ENCODE measurements around the gene MGLL.

MGLL gene

DNA sequence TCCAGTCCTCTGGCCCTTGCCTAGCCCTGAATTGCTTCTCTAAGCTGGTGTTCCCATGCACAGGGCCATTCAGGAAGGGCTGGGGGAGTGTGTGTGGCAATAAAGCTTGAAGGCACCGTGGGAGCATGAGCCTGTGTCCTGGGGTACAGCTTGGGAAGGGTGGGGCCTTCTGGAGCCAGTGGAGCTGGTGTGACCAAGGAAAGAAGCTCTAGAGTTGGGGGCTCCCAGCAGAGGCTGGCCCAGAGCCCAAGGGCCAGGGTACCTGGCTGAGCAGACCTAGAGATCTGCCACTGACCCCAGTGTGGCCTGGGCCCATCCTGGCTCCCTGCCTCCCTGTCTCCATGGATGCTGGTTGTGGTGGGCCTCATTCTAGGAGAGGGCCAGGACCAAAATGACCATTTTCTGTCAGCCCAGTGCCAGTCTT is 141.5 kb downstream of the MGLL start:
- no peaks in the 10 kb centered on the region for H4K20me1 ChIP-seq (ENCODE audit: insufficient read depth)
- no peak overlapping the region for H3K4me2 ChIP-seq
- no peak overlapping the region for H2AFZ ChIP-seq (ENCODE audit: low read depth)
- TF ChIP-seq, protein P1, sequence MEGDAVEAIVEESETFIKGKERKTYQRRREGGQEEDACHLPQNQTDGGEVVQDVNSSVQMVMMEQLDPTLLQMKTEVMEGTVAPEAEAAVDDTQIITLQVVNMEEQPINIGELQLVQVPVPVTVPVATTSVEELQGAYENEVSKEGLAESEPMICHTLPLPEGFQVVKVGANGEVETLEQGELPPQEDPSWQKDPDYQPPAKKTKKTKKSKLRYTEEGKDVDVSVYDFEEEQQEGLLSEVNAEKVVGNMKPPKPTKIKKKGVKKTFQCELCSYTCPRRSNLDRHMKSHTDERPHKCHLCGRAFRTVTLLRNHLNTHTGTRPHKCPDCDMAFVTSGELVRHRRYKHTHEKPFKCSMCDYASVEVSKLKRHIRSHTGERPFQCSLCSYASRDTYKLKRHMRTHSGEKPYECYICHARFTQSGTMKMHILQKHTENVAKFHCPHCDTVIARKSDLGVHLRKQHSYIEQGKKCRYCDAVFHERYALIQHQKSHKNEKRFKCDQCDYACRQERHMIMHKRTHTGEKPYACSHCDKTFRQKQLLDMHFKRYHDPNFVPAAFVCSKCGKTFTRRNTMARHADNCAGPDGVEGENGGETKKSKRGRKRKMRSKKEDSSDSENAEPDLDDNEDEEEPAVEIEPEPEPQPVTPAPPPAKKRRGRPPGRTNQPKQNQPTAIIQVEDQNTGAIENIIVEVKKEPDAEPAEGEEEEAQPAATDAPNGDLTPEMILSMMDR (conservative IDR thresholded peaks at IDR 0.05; ENCODE audit: low read depth, low read length): no peak
- no peak overlapping the region for H3K9ac ChIP-seq
- no peak overlapping the region for H3K4me3 ChIP-seq (IDR thresholded peaks at IDR 0.05; ENCODE audit: insufficient read depth, low read depth, low read length)
- no peaks in the 10 kb centered on the region for H3K36me3 ChIP-seq (ENCODE audit: insufficient read depth)
- H3K79me2 ChIP-seq (ENCODE audit: insufficient read depth, low read depth): no peaks in the 10 kb centered on the region
- H3K4me1 ChIP-seq (ENCODE audit: low read depth, poor library complexity, severe bottlenecking): peaks cover 10% of the 10 kb centered on the region
- no peaks in the 10 kb centered on the region for H3K27me3 ChIP-seq (ENCODE audit: insufficient read depth, low read depth)
- no peak overlapping the region for H3K27ac ChIP-seq

- no peaks in the 10 kb centered on the region for H3K27me3 ChIP-seq (ENCODE audit: insufficient read depth, low read depth)
- TF ChIP-seq, protein P1 (conservative IDR thresholded peaks at IDR 0.05; ENCODE audit: low read depth, low read length): no peak
- H3K4me3 ChIP-seq (IDR thresholded peaks at IDR 0.05; ENCODE audit: insufficient read depth, low read depth, low read length): no peak overlapping the region
- H3K79me2 ChIP-seq (ENCODE audit: insufficient read depth, low read depth): no peaks in the 10 kb centered on the region
- H3K27ac ChIP-seq: no peak overlapping the region
- H3K36me3 ChIP-seq (ENCODE audit: insufficient read depth): no peaks in the 10 kb centered on the region
- no peaks in the 10 kb centered on the region for H4K20me1 ChIP-seq (ENCODE audit: insufficient read depth)
- H3K4me2 ChIP-seq: no peak overlapping the region
- no peak overlapping the region for H2AFZ ChIP-seq (ENCODE audit: low read depth)
- H3K9ac ChIP-seq: no peak overlapping the region
- peaks cover 10% of the 10 kb centered on the region for H3K4me1 ChIP-seq (ENCODE audit: low read depth, poor library complexity, severe bottlenecking)
Measured at GRCh38 chr3:127680146-127680661, 142.1 kb downstream of the MGLL start.

DNA sequence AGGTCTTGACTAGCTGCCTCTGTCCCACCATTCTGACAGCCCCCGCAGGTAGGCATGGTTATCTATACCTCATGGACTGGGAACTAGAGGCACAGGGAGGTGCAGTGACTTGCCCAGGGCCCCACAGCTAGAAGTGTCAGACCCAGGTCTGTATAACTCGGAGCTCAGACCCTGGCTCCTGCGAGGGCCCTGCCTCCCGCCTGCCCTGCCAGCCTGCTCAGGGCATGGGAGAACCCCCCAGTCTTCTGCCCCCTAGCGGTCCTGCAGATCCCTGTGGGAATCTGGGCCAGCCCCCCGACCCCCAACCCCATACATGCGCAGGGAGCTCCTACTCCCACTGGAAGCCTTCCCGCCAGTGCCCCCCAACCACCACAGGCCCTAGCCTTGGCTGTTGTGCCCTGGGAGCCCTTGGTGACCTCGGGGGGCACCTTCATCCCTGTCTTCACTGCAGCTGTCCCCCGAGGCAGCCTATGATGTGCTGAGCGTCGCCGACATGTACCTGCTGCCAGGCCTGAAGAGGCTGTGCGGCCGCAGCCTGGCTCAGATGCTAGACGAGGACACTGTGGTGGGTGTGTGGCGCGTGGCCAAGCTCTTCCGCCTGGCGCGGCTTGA is 142.7 kb downstream of the MGLL start:
- H4K20me1 ChIP-seq (ENCODE audit: insufficient read depth): no peaks in the 10 kb centered on the region
- no peaks in the 10 kb centered on the region for H3K27me3 ChIP-seq (ENCODE audit: insufficient read depth, low read depth)
- TF ChIP-seq, protein P1 (conservative IDR thresholded peaks at IDR 0.05; ENCODE audit: low read depth, low read length): no peak
- H3K9ac ChIP-seq: no peak overlapping the region
- H3K27ac ChIP-seq: no peak overlapping the region
- H3K36me3 ChIP-seq (ENCODE audit: insufficient read depth): no peaks in the 10 kb centered on the region
- peaks cover 10% of the 10 kb centered on the region for H3K4me1 ChIP-seq (ENCODE audit: low read depth, poor library complexity, severe bottlenecking)
- H2AFZ ChIP-seq (ENCODE audit: low read depth): no peak overlapping the region
- H3K79me2 ChIP-seq (ENCODE audit: insufficient read depth, low read depth): no peaks in the 10 kb centered on the region
- no peak overlapping the region for H3K4me3 ChIP-seq (IDR thresholded peaks at IDR 0.05; ENCODE audit: insufficient read depth, low read depth, low read length)
- no peak overlapping the region for H3K4me2 ChIP-seq

DNA sequence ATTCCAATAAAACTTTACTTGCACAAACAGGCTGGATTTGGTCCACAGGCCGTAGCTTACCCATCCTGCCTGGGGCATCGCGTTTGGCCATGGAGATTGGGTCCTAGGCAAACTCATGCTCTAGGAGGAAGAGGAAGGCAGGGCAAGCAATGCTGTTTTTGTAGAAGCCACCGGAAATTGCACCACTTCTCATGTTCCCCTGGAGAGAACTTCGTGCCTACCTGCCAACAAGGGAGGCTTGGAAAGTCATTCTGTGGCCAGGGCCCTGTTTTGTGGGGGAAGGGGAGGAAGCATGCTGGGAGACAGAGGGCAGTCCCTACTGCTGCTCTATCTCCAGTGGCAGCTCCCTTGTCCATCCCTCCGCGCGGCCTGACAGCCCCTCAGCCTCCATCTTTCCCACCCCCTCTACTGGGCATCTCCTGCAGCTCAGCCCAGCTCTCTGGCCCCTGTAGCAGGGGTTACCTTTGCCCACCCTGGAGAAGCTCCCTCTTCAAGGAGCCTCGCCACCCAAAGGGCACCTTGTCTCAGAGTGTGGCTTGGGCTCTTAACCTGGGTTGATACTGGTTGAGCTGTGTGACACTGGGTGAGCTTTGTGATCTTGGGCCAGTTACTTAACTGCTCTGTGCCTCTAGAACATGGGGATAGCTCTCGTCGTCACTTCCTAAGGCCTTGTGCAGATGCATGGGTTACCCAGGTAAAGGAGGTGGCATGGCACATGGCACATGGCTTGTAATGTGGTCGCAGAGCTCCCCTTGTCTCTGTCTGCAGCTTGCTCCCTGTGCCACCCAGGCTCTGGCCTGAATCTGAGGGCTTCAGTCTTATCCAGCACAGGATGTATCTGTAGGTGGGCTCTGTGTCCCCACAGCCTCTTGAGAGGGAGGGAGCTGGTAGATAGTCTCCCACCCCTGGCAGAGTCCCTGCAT is 143.4 kb downstream of the MGLL start:
- Histone ChIP-seq H3K4me1 (ENCODE audit: low read depth, poor library complexity, severe bottlenecking) (peaks cover 10% of the 10 kb centered on the region), H3K27me3 (ENCODE audit: insufficient read depth, low read depth) (no peaks in the 10 kb centered on the region), H2AFZ (ENCODE audit: low read depth) (no peak overlapping the region), H3K79me2 (ENCODE audit: insufficient read depth, low read depth) (no peaks in the 10 kb centered on the region), H4K20me1 (ENCODE audit: insufficient read depth) (no peaks in the 10 kb centered on the region), H3K4me3 (IDR thresholded peaks at IDR 0.05; ENCODE audit: insufficient read depth, low read depth, low read length) (no peak overlapping the region), H3K4me2 (no peak overlapping the region), H3K36me3 (ENCODE audit: insufficient read depth) (no peaks in the 10 kb centered on the region), H3K27ac (no peak overlapping the region), H3K9ac (no peak overlapping the region)
- TF ChIP-seq, protein P1 (conservative IDR thresholded peaks at IDR 0.05; ENCODE audit: low read depth, low read length): no peak

Data from KMS-11 (cell line).